Measurements from ENCODE around the gene PEPD.

The PEPD gene

GRCh38 chr19:33453265-33453664 lies 68.3 kb downstream of the PEPD start:
- no peak for DNase-seq

GRCh38 chr19:33450689-33451088 lies 70.9 kb downstream of the PEPD start:
- no peak for DNase-seq

- DNase-seq, result no peak
Measured at GRCh38 chr19:33449799-33450198, 71.8 kb downstream of the PEPD start.

GRCh38 chr19:33448159-33448516 lies 73.5 kb downstream of the PEPD start:
- no peak for DNase-seq

GRCh38 chr19:33447336-33448158 lies 74.0 kb downstream of the PEPD start:
- no peak for DNase-seq

- no peak for DNase-seq
Measured at GRCh38 chr19:33446330-33447293, 75.0 kb downstream of the PEPD start.

- DNase-seq, result no peak
Measured at GRCh38 chr19:33445442-33446329, 75.9 kb downstream of the PEPD start.

- no peak for DNase-seq
Measured at GRCh38 chr19:33444562-33445441, 76.8 kb downstream of the PEPD start.

- no peak for DNase-seq
Measured at GRCh38 chr19:33443638-33444561, 77.7 kb downstream of the PEPD start.

GRCh38 chr19:33442706-33443105 lies 78.9 kb downstream of the PEPD start:
- no peak for DNase-seq

GRCh38 chr19:33441828-33442227 lies 79.8 kb downstream of the PEPD start:
- DNase-seq, result no peak

- no peak for DNase-seq
Measured at GRCh38 chr19:33441277-33441699, 80.3 kb downstream of the PEPD start.

- no peak for DNase-seq
Measured at GRCh38 chr19:33440682-33441081, 80.9 kb downstream of the PEPD start.

- DNase-seq, result no peak
Measured at GRCh38 chr19:33440241-33440640, 81.3 kb downstream of the PEPD start.

GRCh38 chr19:33438987-33439781 lies 82.4 kb downstream of the PEPD start:
- DNase-seq, result no peak

- DNase-seq, result no peak
Measured at GRCh38 chr19:33437821-33438671, 83.5 kb downstream of the PEPD start.

- DNase-seq, result no peak
Measured at GRCh38 chr19:33437393-33437820, 84.2 kb downstream of the PEPD start.

All from amniotic stem cell (primary cell).